Smooth muscle cell of the umbilical artery (primary cell): ENCODE data around the gene PROSER2. TPM values are rescaled to one million over a fixed set of nuclear protein-coding genes. Genes with fewer than 3 reads are reported as not detected.

ENCODE experiments used
- total RNA-seq: library from RNA; depleted of rRNA; stranded (reverse); fragments of >200 nt; gene quantifications from 2 replicates; pipeline ENCODE4 v1.2.3, GENCODE V29; 2014

The PROSER2 gene, protein sequence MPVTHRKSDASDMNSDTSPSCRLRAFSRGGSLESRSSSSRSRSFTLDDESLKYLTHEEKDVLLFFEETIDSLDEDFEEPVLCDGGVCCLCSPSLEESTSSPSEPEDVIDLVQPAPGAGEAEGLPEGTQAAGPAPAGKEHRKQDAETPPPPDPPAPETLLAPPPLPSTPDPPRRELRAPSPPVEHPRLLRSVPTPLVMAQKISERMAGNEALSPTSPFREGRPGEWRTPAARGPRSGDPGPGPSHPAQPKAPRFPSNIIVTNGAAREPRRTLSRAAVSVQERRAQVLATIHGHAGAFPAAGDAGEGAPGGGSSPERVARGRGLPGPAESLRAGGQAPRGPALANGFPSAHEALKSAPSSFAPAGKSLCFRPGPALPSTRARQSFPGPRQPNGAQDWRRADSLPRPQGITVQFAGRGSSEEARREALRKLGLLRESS
- 0.92 and 1.8 TPM in 2 replicates for total RNA-seq

GRCh38 chr10:11823122-11823988 is at the start of gene PROSER2:
Gene PROSER2, plus strand, starts transcription at chr10:11823356. Its CDS starts 28,722 bp downstream, at chr10:11852078.

Other genes with a start within 250 kb of the PROSER2 start
- gene USP6NL, start 211.7 kb upstream of the PROSER2 start, total RNA-seq, result 7.7 and 14.1 TPM in 2 replicates
- gene ECHDC3, start 81.0 kb upstream of the PROSER2 start, total RNA-seq, result 3.3 and 3.9 TPM in 2 replicates
- gene UPF2, start 219.5 kb downstream of the PROSER2 start, total RNA-seq, result 14.8 and 28.4 TPM in 2 replicates
- gene DHTKD1, start 245.6 kb downstream of the PROSER2 start, total RNA-seq, result 22.9 and 25.3 TPM in 2 replicates